Panc1 (cell line): ENCODE results near the gene GNAS-AS1. TPM values are rescaled to one million over a fixed set of nuclear protein-coding genes. Genes with fewer than 3 reads are reported as not detected.
A peak's percentile ranks its signal among the peaks of the same experiment; 100 is the strongest.

ENCODE experiments used
- ATAC-seq: fragments of 200-7000 bp; cut with Tn5 transposase; 2 replicates; pipeline ENCODE4 v1.9.1; 2020; ENCODE audit warnings: mild to moderate bottlenecking, moderate library complexity
- BruUV-seq: library from RNA; stranded (reverse); fragments of 400-500 nt; replicated peaks from 2 replicates; lab custom pipeline; 2021; lab: Mats Ljungman, UMichigan
- CTCF ChIA-PET: fragments of 300-600 bp; sonication (Branson Sonifier 250); formaldehyde crosslinking; loops from one replicate; lab custom pipeline; 2022; ENCODE audit warnings: antibody characterized with exemption; lab: Charles Lee
- POLR2A ChIA-PET: fragments of 300-600 bp; sonication (Branson Sonifier 250); formaldehyde crosslinking; loops from one replicate; lab custom pipeline; 2022; ENCODE audit warnings: antibody characterized with exemption; lab: Charles Lee
- DNase-seq: peaks from one replicate; pipeline ENCODE4 v3.0.0-alpha.2; 2010; ENCODE audit warnings: low read depth, low spot score
- H3K27ac ChIP-seq: 2 replicates; pipeline ENCODE4 v1.5.1; 2011; ENCODE audit warnings: mild to moderate bottlenecking, low read length, inconsistent platforms
- H3K27me3 ChIP-seq: fragments of 200-500 bp; sonication (Bioruptor generic); 2 replicates; pipeline ENCODE4 v1.6.0; 2014; ENCODE audit warnings: low read length, inconsistent platforms; ENCODE audit not compliant: control insufficient read depth, insufficient read depth
- H3K36me3 ChIP-seq: fragments of 200-500 bp; sonication (Bioruptor generic); 2 replicates; pipeline ENCODE4 v1.5.1; 2014; ENCODE audit warnings: inconsistent platforms, mild to moderate bottlenecking, low read length, moderate library complexity; ENCODE audit not compliant: control insufficient read depth, insufficient read depth
- H3K4me1 ChIP-seq: 2 replicates; pipeline ENCODE4 v1.5.1; 2011; ENCODE audit warnings: inconsistent platforms, mild to moderate bottlenecking, low read length, moderate library complexity; ENCODE audit not compliant: control insufficient read depth, insufficient read depth
- H3K4me3 ChIP-seq, 2 experiments: 2 replicates each; pipeline ENCODE4 v1.5.1; 2011 to 2012; ENCODE audit warnings: low read depth in 2 of 2, low read length in 2 of 2, mild to moderate bottlenecking in 2 of 2, inconsistent platforms in 1 of 2, moderate library complexity in 1 of 2
- H3K9me3 ChIP-seq: fragments of 200-500 bp; sonication (Bioruptor generic); 2 replicates; pipeline ENCODE4 v1.5.1; 2014; ENCODE audit warnings: low read depth, mild to moderate bottlenecking, inconsistent platforms, low read length, moderate library complexity; ENCODE audit not compliant: control insufficient read depth, insufficient read depth
- POLR2AphosphoS5 ChIP-seq: IDR thresholded peaks from 2 replicates; pipeline ENCODE4 v1.6.1; 2012; ENCODE audit warnings: mild to moderate bottlenecking, low read depth, low read length, moderate library complexity
- SIN3A ChIP-seq: IDR thresholded peaks from 2 replicates; pipeline ENCODE4 v1.6.1; 2012; ENCODE audit warnings: low read depth, mild to moderate bottlenecking, low read length, moderate library complexity, borderline replicate concordance; ENCODE audit not compliant: insufficient read depth
- TCF7L2 ChIP-seq: IDR thresholded peaks from 2 replicates; pipeline ENCODE4 v1.6.1; 2011; ENCODE audit warnings: mild to moderate bottlenecking, low read depth, low read length, inconsistent platforms
- in situ Hi-C: cut with HindIII; loops from 2 replicates; pipeline ENCODE4 v1.10.0; 2016; ENCODE audit warnings: low sequenced_read_pairs, low pct_unique_long_range_greater_than_20kb
- intact Hi-C: fragments of 100-400 bp; cut with micrococcal nuclease; formaldehyde crosslinking; loops from one replicate; pipeline ENCODE4 v1.10.0; 2022; ENCODE audit not compliant: unreplicated experiment
- total RNA-seq: library from RNA; stranded (reverse); gene quantifications from one replicate; pipeline ENCODE4 v1.2.1, GENCODE V29; 2021; ENCODE audit not compliant: unreplicated experiment
- TF ChIP-seq, protein P1 (sequence below), 2 experiments: IDR thresholded peaks; 2 replicates each; pipeline ENCODE4 v1.6.1; 2011 to 2012; ENCODE audit warnings: low read depth in 2 of 2, control low read depth in 1 of 2, low read length in 1 of 2, mild to moderate bottlenecking in 1 of 2, moderate library complexity in 1 of 2; ENCODE audit not compliant: insufficient read depth in 1 of 2
- TF ChIP-seq, protein P2 (sequence below): fragments of 450-650 bp; IDR thresholded peaks from 2 replicates; pipeline ENCODE4 v1.5.1; 2017; ENCODE audit warnings: mild to moderate bottlenecking

The GNAS-AS1 gene
- total RNA-seq, 1 experiment from 2014 or later: not detected

DNA sequence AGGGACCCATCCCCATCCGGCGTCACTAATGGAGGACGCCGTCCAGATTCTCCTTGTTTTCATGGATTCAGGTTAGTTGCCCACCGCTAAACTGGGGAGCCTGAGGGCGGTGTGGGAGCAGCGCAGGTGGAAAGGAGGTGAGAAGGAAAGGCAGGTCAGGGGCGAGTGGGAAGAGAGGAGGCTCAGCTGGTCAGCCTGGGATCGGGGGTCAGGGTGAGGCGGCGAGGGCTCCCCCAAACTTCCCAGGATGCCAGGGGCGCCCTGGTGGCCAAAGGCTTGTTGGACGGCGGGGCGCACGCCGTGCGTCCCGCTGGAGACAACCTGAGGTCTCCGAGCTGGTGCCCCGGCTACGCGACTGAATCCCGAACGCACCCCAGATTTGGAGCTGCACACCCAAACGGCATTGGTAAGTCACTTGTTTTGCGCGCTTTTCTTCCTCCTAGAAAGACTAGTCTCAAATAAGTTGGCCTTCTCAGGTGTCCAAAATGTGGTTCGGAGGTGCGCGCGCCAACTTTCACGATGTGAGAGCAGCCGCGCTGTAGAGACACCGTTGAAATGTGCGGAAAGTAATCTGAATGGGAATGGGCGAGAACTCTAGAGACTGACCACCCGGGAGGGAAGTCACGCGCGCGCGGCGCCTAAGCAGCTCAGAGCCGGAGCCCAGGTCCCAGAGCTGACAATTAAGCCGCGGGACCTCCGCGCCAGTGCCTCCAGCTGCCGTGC is 9.7 kb downstream of the GNAS-AS1 start:
- Histone ChIP-seq H3K36me3 (no peaks in the 10 kb centered on the region), H3K27me3 (peaks cover 50% of the 10 kb centered on the region), H3K4me1 (peaks cover 18% of the 10 kb centered on the region), H3K4me3 (peak overlapping the region in 1 of 2 experiments; percentile 36; a peak in 1 of 4 replicates), H3K27ac (no peak overlapping the region), H3K9me3 (no peaks in the 10 kb centered on the region)
- intact Hi-C loops: loop anchor here (5.0 kb wide), 1 partner anchor 604 kb away; no protein-coding TSS in a partner anchor
- DNase-seq (no peak), ATAC-seq (no peak)
- TF ChIP-seq SIN3A (no peak), TCF7L2 (no peak), POLR2AphosphoS5 (no peak)
- TF ChIP-seq, protein P1, sequence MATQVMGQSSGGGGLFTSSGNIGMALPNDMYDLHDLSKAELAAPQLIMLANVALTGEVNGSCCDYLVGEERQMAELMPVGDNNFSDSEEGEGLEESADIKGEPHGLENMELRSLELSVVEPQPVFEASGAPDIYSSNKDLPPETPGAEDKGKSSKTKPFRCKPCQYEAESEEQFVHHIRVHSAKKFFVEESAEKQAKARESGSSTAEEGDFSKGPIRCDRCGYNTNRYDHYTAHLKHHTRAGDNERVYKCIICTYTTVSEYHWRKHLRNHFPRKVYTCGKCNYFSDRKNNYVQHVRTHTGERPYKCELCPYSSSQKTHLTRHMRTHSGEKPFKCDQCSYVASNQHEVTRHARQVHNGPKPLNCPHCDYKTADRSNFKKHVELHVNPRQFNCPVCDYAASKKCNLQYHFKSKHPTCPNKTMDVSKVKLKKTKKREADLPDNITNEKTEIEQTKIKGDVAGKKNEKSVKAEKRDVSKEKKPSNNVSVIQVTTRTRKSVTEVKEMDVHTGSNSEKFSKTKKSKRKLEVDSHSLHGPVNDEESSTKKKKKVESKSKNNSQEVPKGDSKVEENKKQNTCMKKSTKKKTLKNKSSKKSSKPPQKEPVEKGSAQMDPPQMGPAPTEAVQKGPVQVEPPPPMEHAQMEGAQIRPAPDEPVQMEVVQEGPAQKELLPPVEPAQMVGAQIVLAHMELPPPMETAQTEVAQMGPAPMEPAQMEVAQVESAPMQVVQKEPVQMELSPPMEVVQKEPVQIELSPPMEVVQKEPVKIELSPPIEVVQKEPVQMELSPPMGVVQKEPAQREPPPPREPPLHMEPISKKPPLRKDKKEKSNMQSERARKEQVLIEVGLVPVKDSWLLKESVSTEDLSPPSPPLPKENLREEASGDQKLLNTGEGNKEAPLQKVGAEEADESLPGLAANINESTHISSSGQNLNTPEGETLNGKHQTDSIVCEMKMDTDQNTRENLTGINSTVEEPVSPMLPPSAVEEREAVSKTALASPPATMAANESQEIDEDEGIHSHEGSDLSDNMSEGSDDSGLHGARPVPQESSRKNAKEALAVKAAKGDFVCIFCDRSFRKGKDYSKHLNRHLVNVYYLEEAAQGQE (IDR thresholded peaks at IDR 0.05; ENCODE audit: insufficient read depth in 1 of 2, low read depth in 2 of 2, low read length in 1 of 2): no peak
- TF ChIP-seq, protein P2, sequence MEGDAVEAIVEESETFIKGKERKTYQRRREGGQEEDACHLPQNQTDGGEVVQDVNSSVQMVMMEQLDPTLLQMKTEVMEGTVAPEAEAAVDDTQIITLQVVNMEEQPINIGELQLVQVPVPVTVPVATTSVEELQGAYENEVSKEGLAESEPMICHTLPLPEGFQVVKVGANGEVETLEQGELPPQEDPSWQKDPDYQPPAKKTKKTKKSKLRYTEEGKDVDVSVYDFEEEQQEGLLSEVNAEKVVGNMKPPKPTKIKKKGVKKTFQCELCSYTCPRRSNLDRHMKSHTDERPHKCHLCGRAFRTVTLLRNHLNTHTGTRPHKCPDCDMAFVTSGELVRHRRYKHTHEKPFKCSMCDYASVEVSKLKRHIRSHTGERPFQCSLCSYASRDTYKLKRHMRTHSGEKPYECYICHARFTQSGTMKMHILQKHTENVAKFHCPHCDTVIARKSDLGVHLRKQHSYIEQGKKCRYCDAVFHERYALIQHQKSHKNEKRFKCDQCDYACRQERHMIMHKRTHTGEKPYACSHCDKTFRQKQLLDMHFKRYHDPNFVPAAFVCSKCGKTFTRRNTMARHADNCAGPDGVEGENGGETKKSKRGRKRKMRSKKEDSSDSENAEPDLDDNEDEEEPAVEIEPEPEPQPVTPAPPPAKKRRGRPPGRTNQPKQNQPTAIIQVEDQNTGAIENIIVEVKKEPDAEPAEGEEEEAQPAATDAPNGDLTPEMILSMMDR: no peak
- ChIA-PET POLR2A (no interaction called here), CTCF (interaction anchor here (0.6 kb wide), 1 partner anchor 261 kb away, joined by 3 read pairs; no protein-coding TSS in a partner anchor)
- in situ Hi-C loops: no loop called here
- no TSS peak for BruUV-seq

DNA sequence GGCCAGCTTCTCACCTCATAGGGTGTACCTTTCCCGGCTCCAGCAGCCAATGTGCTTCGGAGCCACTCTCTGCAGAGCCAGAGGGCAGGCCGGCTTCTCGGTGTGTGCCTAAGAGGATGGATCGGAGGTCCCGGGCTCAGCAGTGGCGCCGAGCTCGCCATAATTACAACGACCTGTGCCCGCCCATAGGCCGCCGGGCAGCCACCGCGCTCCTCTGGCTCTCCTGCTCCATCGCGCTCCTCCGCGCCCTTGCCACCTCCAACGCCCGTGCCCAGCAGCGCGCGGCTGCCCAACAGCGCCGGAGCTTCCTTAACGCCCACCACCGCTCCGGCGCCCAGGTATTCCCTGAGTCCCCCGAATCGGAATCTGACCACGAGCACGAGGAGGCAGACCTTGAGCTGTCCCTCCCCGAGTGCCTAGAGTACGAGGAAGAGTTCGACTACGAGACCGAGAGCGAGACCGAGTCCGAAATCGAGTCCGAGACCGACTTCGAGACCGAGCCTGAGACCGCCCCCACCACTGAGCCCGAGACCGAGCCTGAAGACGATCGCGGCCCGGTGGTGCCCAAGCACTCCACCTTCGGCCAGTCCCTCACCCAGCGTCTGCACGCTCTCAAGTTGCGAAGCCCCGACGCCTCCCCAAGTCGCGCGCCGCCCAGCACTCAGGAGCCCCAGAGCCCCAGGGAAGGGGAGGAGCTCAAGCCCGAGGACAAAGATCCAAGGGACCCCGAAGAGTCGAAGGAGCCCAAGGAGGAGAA is 10.5 kb downstream of the GNAS-AS1 start:
- ATAC-seq (peak; percentile 63), DNase-seq (no peak)
- no peaks in the 10 kb centered on the region for H3K9me3 ChIP-seq
- peaks cover 46% of the 10 kb centered on the region for H3K27me3 ChIP-seq
- intact Hi-C loops (loop anchor here (2.0 to 5.0 kb wide), 2 partner anchors 189 to 603 kb away; partner anchors contain the start of gene STX16), in situ Hi-C loops (no loop called here)
- TF ChIP-seq, protein P2: no peak
- no peak for TF ChIP-seq TCF7L2
- no peak for TF ChIP-seq SIN3A
- TF ChIP-seq POLR2AphosphoS5: no peak
- TF ChIP-seq, protein P1 (IDR thresholded peaks at IDR 0.05; ENCODE audit: insufficient read depth in 1 of 2, low read depth in 2 of 2, low read length in 1 of 2): no peak
- no TSS peak for BruUV-seq
- peaks cover 18% of the 10 kb centered on the region for H3K4me1 ChIP-seq
- ChIA-PET POLR2A (no interaction called here), CTCF (interaction anchor here (0.6 to 0.7 kb wide), 4 partner anchors 17 to 192 kb away, joined by 3 to 7 read pairs (median 5); no protein-coding TSS in a partner anchor)
- H3K36me3 ChIP-seq: no peaks in the 10 kb centered on the region
- no peak overlapping the region for H3K27ac ChIP-seq
- H3K4me3 ChIP-seq: peak overlapping the region; percentile 36 to 55
